ENCODE measurements around the gene KICS2. TPM values are rescaled to one million over a fixed set of nuclear protein-coding genes. Genes with fewer than 3 reads are reported as not detected.
"Not testable (repeated sequence)": the region's sequence is repeated elsewhere in the genome, so short reads cannot be mapped to it uniquely, and the experiment has no call there.

Gene KICS2
- total RNA-seq (2014; rRNA removed) = 6.0 and 9.4 TPM in 2 replicates
- polyA plus RNA-seq (2012) = 1.9 TPM

DNA sequence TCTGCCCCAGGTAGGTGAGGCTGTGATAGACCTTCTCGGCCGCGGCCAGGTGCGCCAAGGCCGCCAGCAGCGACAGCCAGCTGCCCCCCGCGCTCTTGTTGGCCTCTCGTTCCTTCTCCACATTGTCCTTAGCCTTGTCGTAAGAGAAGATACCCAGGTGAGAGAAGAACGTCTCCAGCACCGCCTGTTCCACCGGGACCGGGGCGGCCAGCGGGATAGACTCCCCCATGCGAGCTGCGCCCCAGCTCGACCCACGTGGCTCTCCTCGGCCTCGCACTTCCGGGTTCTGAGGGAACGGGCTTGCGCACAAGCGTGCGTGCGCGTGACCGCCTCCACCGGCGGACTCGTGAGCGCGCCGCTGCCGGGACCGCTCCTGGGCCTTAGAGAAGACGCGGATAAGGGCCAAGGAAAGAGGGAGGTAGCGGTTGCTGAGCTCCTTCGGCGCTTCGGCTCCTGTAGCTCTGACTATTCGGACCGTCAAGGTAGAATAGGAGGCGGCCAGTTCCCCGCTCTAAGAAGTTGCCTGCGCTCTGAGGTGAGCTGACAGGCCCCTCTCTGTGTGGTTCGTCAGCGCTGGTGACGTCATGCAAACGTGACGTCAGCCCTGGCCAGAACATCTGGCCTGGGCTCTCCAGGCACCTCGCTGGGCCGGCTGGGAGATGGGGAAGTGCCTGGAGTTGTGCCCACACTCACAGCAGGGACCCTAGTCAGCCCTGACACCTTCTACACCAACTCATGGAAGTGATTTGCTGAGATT lies at the start of gene KICS2:
TSS of gene KICS2 (minus strand) at position 288 of the 757 bp plus-strand sequence. CDS start at position 229, 59 bp downstream.
- peak; percentile 91 for DNase-seq (ENCODE audit: low read depth)

DNA sequence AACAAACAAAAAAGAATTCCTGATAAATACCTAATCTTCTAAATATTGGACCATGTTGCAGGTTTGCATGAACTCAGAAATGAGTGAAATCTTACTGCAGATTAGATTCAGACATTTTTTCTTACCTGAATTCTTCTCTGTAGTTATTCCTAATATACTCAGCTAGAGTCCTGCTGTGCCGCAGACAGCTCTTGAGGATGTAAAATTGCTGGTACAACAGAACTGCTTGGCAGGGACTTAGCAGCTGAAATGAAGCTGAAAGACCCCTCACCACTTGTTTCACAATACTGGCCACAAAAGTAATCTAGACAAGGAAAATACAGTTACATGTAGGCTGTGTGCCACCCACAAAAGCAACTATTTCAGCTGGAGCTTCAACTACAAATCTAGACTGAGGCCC lies 48.3 kb upstream of the KICS2 start:
- DNase-seq (ENCODE audit: low read depth) = no peak

DNA sequence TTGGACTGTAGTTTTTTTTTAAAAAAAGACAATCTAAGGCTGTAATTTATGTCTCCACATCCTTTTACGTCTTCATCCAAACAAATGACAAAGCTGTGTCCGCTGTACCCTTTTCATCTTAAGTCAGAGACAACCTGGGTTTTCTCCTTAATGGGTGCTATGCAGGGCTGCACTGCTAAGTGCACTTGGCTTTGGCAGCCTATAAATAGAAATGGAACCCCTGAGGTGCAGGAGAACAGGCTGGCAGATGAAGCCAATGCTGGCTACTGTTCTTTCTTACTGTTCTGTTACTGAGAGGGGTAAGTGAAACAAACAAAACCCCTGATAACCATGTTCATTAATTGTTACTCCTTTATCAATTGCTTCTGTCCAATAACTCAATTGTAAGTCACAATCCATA lies 47.1 kb upstream of the KICS2 start:
- no peak for DNase-seq (ENCODE audit: low read depth)

DNA sequence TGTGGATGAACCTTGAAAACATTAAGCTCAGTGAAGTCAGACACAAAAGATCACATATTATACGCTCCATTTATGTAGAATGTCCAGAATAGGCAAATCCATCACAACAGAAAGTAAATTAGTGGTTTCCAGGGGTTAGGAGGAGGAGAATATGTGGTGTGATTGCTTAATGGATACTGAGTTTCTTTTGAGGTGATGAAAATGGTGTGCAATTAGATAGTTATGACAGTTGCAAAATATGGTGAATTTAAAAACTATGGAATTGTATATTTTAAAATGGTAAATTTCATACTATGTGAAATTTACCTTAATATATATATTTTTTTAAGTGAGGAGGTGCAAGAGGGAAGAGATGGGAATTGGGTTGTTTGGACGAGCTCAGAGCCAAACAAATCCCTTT lies 46.3 kb upstream of the KICS2 start:
- DNase-seq (ENCODE audit: low read depth) = no peak

DNA sequence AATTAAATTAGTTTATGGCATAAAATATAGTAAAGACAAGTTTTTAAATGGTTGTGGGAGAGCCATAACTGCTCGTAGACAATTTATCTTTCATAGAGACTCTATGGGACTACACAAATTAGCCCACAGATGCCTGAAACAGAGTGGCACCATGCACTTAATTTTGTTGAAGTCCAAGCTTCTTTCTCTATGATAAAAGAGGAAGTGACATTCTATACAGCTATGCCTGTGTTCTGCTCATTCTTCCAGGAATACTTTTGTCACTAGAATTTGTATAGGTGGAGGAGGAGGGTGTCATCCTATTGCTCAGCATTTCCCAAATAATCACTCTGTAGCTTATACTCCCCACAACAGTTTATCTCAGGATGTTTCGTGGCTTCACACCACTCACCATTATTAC lies 43.7 kb upstream of the KICS2 start:
- no peak for DNase-seq (ENCODE audit: low read depth)

DNA sequence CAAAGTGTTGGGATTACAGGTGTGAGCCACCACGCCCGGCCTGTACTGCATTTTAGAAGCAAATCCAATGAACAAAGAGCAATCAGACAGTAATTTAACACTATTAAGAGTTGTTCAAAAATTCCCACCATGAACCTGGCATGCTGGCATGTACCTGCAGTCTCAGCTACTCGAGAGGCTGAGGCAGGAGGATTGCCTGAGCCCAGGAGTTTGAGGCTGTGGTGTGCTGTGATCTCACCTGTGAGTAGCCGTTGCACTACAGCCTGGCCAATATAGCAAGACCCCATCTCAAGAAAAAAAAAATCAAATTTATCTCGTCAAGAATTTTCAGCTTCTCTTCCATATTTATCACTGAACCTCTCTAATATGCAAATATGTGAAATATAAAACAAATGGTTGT lies 39.7 kb upstream of the KICS2 start:
- no peak for DNase-seq (ENCODE audit: low read depth)

DNA sequence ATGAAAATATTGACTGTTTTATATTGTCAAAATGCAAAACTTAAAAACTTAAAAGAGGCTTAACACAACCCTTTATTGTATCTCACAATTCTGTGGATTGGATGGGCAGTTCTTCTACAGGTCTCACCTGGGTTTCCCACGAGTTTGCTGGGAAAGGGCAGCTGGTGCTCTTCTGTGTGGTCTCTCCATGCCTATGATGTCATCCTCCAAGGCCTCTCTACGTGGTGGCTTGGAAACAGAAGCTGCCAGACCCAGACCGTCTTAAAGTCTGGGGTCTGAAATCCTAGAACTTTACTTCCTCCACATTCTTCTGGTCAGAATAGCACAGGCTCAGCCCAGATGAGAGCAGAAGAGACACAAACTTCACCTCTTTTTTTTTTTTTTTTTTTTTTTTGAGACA lies 36.5 kb upstream of the KICS2 start:
- no peak for DNase-seq (ENCODE audit: low read depth)

DNA sequence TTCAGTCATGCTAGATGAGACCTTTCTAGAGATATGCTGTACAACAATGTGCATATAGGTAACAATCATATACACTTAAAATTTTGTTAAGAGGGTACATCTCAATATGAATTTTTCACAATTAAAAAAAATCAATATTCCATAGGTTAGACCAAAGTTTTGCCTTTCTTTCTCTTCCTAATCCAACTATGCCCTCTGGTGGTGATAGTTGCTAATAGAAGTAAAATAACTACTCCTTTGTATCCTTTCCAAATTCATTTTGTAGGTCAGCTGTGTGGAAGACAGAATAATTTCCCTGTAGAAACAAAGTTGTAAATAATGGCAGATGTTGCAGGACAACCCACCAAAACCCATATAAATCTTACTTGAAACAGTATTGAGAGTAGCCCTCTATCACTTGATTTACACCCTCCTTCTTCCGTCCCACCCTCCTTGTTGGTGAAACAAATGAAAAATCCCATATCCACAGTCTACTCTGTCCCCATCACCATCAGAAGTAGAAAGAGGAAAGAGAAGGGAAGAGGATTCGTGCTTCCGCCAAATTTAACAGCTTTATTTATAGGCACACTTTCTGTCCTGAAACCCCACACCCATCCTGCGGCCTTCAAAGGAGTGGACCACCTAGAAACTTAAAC lies 34.2 kb upstream of the KICS2 start:
- peak; percentile 51 for DNase-seq (ENCODE audit: low read depth)

DNA sequence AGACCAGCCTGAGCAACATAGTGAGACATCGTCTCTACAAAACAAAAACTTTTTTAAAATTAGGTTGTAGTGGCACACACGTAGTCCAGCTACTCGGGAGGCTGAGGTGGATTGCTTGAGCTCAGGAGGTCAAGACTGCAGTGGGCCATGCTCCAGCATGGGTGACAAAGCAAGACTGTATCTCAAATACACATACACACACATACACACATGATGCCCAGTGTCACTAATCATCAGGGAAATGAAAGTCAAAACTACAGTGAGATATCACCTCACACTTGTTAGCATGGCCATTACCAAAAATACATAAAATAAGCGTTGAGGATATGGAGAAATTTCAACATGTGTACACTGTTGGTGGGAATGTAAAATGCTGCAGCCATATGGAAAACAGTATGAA lies 33.2 kb upstream of the KICS2 start:
- no peak for DNase-seq (ENCODE audit: low read depth)

DNA sequence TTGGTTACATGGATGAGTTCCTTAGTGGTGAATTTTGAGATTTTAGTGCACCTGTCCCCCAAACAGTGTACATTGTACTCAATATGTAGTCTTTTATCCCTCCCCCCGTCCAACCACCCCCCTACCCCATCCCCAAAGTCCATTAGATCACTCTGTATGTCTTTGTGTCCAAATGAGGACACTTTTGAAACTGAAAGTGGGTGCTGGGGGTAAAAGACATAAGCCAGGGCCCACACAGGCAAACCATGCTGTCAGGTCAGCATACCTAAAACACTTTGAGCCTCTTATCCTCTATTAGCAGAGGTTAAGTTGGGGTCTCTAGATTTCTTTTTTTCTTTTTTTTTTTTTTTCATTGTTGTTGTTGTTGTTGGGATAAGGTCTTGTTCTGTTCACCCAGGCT lies 31.3 kb upstream of the KICS2 start:
- DNase-seq (ENCODE audit: low read depth) = no peak

DNA sequence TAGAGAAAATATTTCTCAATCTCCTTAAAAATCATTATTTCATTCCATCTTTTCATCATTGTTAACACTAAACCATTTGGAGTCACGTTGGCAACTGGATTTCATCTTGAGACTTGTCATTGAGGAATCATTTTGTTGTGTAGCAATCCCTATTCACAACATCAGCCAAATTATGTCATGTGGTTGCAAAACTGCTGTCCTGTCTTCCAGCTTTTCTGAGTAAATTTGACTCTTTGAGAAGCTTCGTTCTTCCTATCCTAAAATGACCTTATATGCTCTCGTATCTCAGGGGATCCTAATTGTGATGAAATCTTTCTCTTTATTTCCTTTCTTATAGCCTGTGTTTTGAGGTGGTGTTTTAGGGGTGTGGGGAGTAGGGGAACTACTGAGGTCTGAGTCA lies 30.6 kb upstream of the KICS2 start:
- DNase-seq (ENCODE audit: low read depth) = peak; percentile 40

DNA sequence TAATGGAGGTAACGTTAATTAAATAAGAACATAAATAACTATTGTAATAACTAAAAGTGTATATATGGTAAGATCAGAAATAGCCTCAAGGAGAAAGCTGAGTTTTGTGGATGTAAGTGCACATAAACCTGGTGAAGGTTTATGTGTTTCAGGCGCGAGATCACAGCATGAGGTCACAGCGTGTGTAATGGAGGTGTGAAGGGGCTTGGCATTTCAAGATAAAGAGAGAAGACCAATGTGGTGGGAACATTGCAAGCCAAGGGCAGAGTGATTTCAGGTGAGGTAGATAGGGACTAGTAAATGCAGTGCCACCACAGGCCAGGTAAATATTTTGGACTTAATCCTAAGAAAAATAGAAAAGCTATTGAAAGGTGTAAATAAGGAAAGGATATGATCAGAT lies 21.7 kb upstream of the KICS2 start:
- DNase-seq (ENCODE audit: low read depth) = no peak

DNA sequence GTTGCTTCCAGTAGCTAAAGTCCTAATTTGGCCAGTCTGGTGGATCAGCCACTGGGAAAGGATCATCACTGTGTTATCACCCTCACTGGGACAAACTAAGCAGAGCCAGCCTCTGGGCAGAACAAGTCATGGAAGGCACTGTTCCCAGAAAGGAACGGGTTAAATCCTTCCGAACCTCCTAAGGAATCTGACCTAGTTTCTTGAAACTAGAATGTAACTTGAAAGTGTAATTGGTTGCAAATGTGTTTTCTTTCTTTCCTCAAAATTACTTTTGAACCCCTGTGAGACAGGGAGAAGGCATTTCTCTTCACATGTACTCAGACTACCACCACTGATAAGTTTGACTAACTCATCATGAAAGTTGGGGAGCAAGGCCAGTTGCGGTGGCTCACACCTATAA lies 18.7 kb upstream of the KICS2 start:
- no peak for DNase-seq (ENCODE audit: low read depth)

DNA sequence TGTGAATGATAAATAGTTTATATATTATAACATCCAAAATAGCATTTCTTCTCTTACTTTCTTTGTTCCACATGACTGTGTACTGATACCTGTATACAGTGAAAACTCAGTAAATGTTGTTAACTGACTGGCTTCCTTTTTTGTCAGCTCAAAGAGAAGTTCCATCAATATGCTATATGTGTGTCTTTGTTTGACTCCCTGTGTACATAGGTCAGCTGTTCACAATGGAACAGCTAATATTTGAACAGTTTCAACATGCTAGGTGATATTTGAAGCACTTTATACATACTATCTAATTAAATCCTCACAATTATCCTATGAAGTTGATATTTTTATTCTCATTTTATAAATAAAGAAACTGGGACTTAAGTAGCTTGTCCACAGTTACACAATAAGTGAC lies 15.3 kb upstream of the KICS2 start:
- DNase-seq (ENCODE audit: low read depth) = no peak

DNA sequence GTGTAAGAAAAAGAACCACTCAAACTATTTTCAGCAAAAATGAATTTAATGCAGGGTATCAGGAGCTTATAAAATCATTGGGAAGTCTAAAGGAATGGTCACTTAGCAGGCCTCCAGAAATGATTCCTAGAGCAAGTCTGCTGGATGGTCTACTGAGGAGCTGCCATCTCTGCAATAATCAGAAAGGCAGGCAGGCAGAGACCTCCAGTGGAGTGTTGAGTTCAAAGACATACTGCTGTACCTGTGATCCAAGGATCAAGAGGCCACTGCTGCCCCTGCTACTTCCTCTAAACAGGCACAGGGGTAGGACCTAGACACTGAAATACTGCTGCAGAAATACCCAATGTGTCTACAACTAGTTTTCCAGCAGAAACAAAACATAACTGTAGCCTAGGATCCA lies 14.5 kb upstream of the KICS2 start:
- peak; percentile 44 for DNase-seq (ENCODE audit: low read depth)

DNA sequence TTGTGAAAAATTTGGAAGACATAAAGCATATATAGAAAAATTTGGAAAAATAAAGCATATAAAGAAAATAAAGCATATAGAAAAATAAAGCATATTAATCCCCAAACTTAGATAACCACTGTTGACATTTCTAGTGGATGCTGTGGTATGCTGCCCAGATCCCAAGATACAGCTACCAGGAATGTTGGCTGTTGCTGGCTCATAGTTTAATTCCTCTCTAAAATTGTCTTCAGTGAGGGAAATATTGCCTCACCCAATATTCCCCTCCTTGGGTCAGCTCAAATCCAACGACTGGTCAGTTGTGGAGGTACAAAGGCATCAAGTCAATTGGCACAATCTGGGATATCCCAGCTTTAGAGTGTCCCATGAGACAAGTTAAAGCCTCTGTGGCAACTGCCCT lies 10.1 kb upstream of the KICS2 start:
- no peak for DNase-seq (ENCODE audit: low read depth)

DNA sequence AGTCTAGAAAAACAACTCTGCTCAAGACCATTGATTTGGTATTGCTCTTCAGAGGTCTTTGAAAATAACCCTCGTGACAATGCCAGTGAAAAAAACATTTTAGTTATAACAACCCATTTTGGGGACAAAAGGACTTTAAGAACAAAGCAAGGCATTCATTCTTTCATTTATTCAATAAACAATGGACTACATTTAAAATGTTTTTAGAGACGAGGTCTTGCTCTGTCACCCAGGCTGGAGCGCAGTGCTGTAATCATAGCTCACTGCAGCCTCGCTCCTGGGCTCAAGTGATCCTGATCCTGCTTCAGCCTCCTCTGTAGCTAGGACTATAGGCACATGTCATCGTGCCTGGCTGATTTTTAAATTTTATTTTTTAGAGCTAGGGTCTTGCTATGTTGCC lies 7.7 kb upstream of the KICS2 start:
- DNase-seq (ENCODE audit: low read depth) = no peak

DNA sequence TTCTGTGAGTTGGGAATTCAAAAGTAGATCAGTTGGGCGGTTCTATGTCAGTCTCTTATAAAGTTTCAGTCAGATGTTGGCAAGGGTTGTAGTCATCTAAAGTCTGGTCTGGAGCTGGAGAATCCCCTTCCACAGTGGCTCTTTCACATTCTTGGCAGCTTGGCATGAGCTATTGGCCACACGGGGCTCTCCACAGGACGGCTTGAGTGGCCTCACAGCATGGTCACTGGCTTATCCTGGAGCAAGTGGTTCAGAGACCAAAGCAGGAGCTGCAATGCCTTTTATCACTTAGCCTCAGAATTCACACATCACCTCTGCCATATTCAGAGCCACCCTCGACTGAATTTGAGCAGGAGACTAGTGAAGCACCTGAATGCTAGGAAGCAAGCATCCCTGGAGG lies 7.1 kb upstream of the KICS2 start:
- DNase-seq (ENCODE audit: low read depth) = no peak

DNA sequence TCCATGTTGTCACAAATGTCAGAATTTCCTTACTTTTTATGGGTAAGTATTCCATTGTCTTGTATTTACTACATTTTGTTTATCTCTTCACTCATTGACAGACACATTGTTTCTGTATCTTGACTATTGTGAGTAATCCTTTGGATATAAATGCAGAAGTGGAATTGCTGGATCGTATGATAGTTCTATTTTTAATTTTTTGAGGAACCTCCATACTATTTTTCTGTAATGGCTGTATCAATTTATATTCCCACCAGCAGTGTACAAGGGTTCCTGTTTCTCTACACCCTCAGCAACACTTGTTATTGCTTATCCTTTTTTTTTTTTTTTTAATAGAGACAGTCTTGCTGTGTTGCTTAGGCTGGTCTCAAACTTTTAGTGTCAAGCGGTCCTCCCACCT lies 3.5 kb upstream of the KICS2 start:
- DNase-seq (ENCODE audit: low read depth) = no peak

DNA sequence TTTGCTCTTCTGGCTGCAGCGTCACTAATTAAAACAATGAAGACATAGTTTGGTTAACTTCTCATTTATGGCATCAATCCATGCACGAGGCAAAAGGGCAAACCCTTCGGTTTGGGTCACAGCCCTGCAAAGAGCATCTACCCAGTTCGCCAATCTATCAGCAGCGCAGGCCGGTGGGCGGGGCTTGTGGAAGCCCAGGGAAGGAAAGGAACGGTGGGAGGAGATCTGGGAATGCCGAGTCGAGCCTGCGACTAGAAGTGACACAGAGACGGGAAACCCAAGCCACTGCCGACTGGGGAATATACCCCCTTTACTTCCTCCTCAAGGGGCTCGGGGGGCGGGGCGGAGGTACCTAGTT lies 466 bp downstream of the KICS2 start:
- peak; percentile 81 for DNase-seq (ENCODE audit: low read depth)

DNA sequence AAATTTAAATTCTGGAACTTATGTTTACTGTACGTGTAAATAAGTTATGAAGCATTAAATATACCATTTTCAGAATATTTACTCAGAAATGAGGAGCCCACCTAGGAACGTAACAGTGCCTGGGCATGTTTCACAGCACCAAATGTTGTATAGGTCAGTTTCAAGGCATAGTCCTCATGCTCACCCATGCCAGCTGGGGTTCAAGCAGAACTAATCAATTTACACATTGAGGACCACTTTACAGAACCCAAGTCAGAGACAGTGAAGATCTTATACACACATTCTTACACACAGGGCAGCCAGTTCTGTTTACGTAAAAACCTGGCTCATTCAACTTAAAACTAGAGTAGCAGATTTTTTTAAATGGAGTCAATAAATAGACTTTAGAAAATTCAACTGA lies 2.0 kb downstream of the KICS2 start:
- no peak for DNase-seq (ENCODE audit: low read depth)

DNA sequence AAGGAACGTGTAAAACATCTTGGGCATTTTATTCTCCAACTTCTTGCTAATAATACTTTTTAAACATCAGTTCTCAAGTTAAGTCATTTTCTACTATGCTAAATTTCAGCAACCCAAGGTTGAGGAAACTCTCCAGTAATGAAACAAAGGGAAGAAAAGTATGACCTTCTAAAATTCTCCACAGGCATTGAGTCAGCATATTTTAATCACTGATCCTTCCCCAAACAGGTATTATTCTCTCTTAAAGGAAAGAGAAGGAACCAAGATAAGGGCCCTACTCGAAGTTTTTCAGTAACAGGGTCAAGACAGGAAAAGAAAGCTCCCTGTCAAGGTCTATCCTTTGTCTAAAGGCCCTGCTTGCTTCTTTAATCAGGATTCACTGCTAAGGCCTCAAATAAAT lies 3.0 kb downstream of the KICS2 start:
- DNase-seq (ENCODE audit: low read depth) = no peak

DNA sequence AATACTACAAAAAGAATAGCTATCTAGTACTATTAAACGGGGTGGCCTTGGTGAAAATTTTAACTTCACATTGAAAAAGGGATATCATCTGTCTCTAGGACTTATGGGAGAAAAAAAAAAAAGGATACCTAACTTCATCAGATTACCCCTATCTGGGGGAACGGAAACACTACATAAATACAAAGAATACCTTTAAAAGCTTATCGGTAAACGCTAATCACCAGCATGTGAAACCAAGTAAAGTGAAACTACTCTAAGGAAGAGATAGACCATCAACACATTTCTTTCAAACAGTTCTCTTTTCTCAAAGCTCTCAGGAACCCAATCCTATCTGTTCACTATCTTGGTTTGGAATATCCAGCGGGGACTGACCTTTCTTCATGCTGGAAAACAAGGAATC lies 3.5 kb downstream of the KICS2 start:
- DNase-seq (ENCODE audit: low read depth) = no peak

DNA sequence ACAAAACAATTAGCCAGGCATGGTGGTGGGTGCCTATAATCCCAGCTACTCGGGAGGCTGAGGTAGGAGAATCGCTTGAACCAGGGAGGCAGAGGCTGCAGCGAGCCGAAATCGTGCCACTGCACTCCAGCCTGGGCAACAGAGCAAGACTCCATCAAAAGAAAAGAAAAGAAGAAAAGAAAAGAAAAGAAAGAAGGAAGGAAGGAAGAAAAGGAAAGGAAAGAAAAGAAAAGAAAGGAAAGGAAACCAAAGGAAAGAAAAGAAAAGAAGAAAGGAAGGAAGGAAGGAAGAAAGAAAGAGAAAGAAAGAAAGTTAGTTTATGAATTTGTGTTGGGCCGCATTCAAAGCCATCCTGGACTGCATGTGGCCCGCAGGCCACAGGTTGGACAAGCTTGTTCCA lies 4.5 kb downstream of the KICS2 start:
- DNase-seq (ENCODE audit: low read depth) = not testable (repeated sequence)

Data from LHCN-M2 (cell line).